Lower lobe of right lung (tissue), 2 donors: ENCODE measurements around the gene NPC1L1. TPM values are rescaled to one million over a fixed set of nuclear protein-coding genes. Genes with fewer than 3 reads are reported as not detected.
"Not testable (repeated sequence)": the region's sequence is repeated elsewhere in the genome, so short reads cannot be mapped to it uniquely, and the experiment has no call there.

Experiments
- ATAC-seq, 2 donors: fragments of 200-7000 bp; cut with Tn5 transposase; one replicate each; pipeline ENCODE4 v1.9.1; 2020 to 2022; ENCODE audit warnings: mild to moderate bottlenecking in 2 of 2, moderate library complexity in 2 of 2
- DNase-seq: peaks from one replicate; pipeline ENCODE4 v3.0.0-alpha.2; 2020
- H3K27ac ChIP-seq: fragments of 200-600 bp; one replicate; pipeline ENCODE4 v1.8.0; 2022
- H3K27me3 ChIP-seq: fragments of 200-600 bp; one replicate; pipeline ENCODE4 v1.8.0; 2022; ENCODE audit warnings: low read depth
- H3K36me3 ChIP-seq: fragments of 200-600 bp; one replicate; pipeline ENCODE4 v1.8.0; 2022; ENCODE audit warnings: mild to moderate bottlenecking
- H3K4me1 ChIP-seq: fragments of 200-600 bp; one replicate; pipeline ENCODE4 v1.8.0; 2022
- H3K4me3 ChIP-seq: fragments of 200-600 bp; one replicate; pipeline ENCODE4 v1.8.0; 2022; ENCODE audit warnings: mild to moderate bottlenecking
- H3K9me3 ChIP-seq: fragments of 200-600 bp; one replicate; pipeline ENCODE4 v1.8.0; 2022
- intact Hi-C: fragments of 100-400 bp; cut with DNase I; formaldehyde crosslinking; loops from one replicate; pipeline ENCODE4 v1.11.0; 2022
- total RNA-seq: library from RNA; stranded (reverse); fragmentation: NEBNext Ultra II Directional; extraction: Animal tissue kit (Norgen Biotek cat#: 25700); gene quantifications from one replicate; pipeline ENCODE4 v1.2.1, GENCODE V29; 2021
- TF ChIP-seq, protein P1 (sequence below): fragments of 200-600 bp; IDR thresholded peaks from one replicate; pipeline ENCODE4 v1.8.0; 2022; ENCODE audit warnings: antibody characterized with exemption, mild to moderate bottlenecking
- donor health status: DM: no; HTN: yes; CAD: no; lungs with severe emphysema.

The NPC1L1 gene
- total RNA-seq, 1 donor from 2014 or later: 0.21 TPM

DNA sequence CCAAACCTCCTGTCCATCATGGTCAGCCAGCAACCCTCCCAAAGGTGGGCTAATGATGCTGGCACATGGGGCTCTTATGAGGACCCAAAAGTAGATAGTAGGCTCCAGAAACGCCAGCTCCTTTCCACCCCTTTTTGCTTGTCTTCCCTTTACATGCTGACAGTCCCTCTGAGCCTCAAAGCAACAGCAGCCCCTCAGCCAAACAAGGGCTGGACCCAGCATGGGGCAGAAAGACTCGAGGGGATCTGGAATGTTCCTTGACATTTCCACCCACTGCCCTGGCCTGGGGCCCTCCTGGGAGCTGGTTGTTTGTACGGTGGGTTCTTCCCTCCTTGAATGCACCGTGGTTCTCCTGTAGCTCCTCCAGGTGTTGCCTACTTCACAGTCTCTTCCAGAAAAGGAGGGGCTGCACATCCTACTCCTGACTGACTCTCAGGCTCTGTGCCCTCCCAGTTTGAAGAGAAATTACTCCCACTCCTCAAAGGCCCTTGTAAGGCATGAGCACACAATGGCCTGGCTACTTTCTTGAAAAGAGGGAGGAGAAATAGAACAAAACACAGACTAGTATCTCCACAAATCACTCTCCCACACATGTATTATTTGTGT, 29.2 kb downstream of the NPC1L1 start:
- ATAC-seq (no peak), DNase-seq (no peak)
- TF ChIP-seq, protein P1, sequence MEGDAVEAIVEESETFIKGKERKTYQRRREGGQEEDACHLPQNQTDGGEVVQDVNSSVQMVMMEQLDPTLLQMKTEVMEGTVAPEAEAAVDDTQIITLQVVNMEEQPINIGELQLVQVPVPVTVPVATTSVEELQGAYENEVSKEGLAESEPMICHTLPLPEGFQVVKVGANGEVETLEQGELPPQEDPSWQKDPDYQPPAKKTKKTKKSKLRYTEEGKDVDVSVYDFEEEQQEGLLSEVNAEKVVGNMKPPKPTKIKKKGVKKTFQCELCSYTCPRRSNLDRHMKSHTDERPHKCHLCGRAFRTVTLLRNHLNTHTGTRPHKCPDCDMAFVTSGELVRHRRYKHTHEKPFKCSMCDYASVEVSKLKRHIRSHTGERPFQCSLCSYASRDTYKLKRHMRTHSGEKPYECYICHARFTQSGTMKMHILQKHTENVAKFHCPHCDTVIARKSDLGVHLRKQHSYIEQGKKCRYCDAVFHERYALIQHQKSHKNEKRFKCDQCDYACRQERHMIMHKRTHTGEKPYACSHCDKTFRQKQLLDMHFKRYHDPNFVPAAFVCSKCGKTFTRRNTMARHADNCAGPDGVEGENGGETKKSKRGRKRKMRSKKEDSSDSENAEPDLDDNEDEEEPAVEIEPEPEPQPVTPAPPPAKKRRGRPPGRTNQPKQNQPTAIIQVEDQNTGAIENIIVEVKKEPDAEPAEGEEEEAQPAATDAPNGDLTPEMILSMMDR: no peak
- H3K27ac ChIP-seq: no peak overlapping the region
- no peaks in the 10 kb centered on the region for H3K27me3 ChIP-seq
- intact Hi-C loops: no loop called here
- H3K36me3 ChIP-seq: no peaks in the 10 kb centered on the region
- no peaks in the 10 kb centered on the region for H3K4me1 ChIP-seq
- no peaks in the 10 kb centered on the region for H3K9me3 ChIP-seq
- no peak overlapping the region for H3K4me3 ChIP-seq

DNA sequence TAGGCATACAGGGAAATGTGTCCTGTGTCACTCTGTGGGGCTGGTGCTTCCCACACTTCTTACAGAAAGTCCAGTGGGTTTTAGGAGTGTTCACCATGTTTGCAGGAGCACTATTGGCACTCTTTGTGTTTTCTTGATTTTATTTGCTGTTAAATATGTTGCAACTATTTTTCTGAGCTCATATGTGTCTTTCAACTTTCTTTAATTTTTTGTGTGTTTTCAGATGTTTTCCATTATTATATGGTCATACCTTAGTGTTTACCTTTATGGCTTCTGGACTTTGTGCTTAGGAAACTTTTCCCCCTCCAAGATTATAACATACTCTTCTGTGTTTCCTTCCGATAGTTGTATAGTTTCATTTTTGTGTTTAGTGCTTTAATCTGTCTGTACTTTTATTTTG, 29.9 kb downstream of the NPC1L1 start:
- Histone ChIP-seq H3K36me3 (no peaks in the 10 kb centered on the region), H3K4me3 (no peak overlapping the region), H3K4me1 (no peaks in the 10 kb centered on the region), H3K27me3 (no peaks in the 10 kb centered on the region), H3K27ac (no peak overlapping the region), H3K9me3 (no peaks in the 10 kb centered on the region)
- TF ChIP-seq, protein P1: no peak
- intact Hi-C loops: no loop called here
- ATAC-seq (no peak), DNase-seq (no peak)

DNA sequence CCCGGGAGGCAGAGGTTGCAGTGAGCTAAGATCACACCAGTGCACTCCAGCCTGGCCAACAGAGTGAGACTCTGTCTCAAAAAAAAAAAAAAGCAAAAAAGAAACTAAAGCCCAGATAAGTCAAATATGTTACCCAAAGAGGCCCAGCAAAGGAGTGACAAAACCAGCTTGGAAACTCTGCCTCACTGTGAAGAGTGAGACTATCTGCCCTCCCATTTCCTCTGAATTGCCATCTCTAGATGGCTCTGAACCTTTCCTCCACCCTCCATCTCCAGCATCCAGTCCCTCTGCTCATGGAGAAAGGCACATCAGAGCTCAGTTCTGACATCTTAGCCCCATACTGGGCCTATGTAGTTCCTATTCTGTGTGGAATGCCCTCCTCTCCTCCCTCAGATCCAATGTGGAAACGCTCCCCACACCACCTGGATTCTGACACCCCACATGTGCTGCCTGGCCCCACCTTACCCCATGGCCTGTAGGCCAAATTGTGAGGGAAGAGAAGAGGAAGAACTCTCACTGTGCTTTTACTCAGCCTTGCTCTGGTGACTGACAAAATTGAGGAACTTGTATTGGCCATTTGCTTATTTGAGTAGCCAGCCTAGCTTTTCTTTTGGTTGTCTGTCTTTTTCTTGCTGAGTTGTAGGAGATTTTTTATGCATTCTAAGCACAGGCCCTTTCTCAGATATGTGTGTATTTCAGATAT, 32.7 kb downstream of the NPC1L1 start:
- intact Hi-C loops: no loop called here
- DNase-seq (no peak), ATAC-seq (no peak)
- no peaks in the 10 kb centered on the region for H3K9me3 ChIP-seq
- H3K4me3 ChIP-seq: no peak overlapping the region
- no peaks in the 10 kb centered on the region for H3K4me1 ChIP-seq
- no peak overlapping the region for H3K27ac ChIP-seq
- H3K27me3 ChIP-seq: no peaks in the 10 kb centered on the region
- TF ChIP-seq, protein P1: no peak
- no peaks in the 10 kb centered on the region for H3K36me3 ChIP-seq

DNA sequence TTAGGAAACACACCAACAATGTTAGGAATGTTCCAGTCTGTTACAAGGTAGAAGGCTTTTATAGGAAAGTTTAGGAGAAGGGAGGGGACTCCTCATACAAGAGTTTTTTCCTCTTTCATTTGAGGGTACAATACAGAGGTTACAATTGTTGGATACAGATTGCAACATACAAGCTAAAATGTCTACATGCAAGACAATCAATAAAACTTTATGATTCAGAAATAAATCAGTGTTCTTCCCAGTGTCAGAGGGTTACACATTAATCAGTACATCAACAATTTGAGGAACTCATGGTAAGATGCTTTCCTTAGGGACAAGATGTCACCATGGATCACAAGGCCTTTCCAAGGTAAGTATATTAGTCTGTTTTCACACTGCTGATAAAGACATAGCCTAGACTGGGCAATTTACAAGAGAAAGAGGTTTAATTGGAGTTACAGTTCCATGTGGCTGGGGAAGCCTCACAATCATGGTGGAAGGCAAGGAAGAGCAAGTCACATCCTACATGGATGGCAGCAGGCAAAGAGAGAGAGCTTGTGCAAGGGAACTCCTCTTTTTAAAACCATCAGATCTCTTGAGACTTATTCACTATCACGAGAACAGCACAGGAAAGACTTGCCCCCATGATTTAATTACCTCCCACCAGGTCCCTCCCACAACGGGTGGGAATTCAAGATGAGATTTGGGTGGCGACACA, 34.4 kb downstream of the NPC1L1 start:
- H3K4me3 ChIP-seq, H3K4me1 ChIP-seq, intact Hi-C loops, ATAC-seq, H3K36me3 ChIP-seq, DNase-seq, H3K9me3 ChIP-seq, H3K27me3 ChIP-seq, H3K27ac ChIP-seq: not testable (repeated sequence)

DNA sequence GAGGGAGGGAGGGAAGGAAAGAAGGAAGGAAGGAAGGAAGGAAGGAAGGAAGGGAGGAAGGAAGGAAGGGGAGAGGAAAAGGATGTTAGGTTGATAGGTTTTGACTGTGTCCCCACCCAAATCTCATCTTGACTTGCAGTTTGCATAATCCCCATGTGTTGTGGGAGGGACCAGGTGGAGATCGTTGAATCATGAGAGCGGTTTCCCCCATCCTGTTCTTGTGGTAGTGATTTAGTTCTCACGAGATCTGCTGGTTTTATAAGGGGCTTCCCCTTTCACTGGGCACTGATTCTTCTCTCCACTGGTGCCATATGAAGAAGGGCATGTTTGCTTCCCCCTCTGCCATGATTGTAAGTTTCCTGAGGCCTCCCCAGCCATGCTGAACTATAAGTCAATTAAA, 35.5 kb downstream of the NPC1L1 start:
- DNase-seq: no peak
- no peak for ATAC-seq
- no peaks in the 10 kb centered on the region for H3K36me3 ChIP-seq
- no peaks in the 10 kb centered on the region for H3K4me1 ChIP-seq
- intact Hi-C loops: no loop called here
- no peaks in the 10 kb centered on the region for H3K9me3 ChIP-seq
- no peak overlapping the region for H3K27ac ChIP-seq
- no peak overlapping the region for H3K4me3 ChIP-seq
- H3K27me3 ChIP-seq: no peaks in the 10 kb centered on the region
- TF ChIP-seq, protein P1: no peak
